Tibial nerve (tissue), 3 donors: ENCODE measurements around the gene RPS6KA2.

Source experiments
- CTCF ChIP-seq, 5 experiments: fragments of 200-600 bp in 3 of 5; fragments of 450-650 bp in 2 of 5; sonication (generic) in 3 of 5; IDR thresholded peaks; one replicate each; pipeline ENCODE4 v1.5.1; 2016 to 2019; ENCODE audit warnings: antibody characterized with exemption in 5 of 5, mild to moderate bottlenecking in 3 of 5, moderate library complexity in 2 of 5
- POLR2A ChIP-seq, 2 donors: fragments of 450-650 bp; IDR thresholded peaks; one replicate each; pipeline ENCODE4 v1.6.1; 2017; ENCODE audit warnings: antibody characterized with exemption in 2 of 2, mild to moderate bottlenecking in 2 of 2, moderate library complexity in 2 of 2

- TF ChIP-seq CTCF (IDR thresholded peaks at IDR 0.05) (no peak), POLR2A (IDR thresholded peaks at IDR 0.05) (no peak)
Observed at GRCh38 chr6:166507380-166507779, 119.7 kb downstream of the RPS6KA2 start.
